NCI-H748 (cell line): ENCODE data around the gene OR10A2.
"Not testable (repeated sequence)": the region's sequence is repeated elsewhere in the genome, so short reads cannot be mapped to it uniquely, and the experiment has no call there.

Experiments
- DNase-seq: peaks from one replicate; lab custom pipeline; 2025; ENCODE audit not compliant: unreplicated experiment; lab: John Stamatoyannopoulos, UW

OR10A2 gene

DNA sequence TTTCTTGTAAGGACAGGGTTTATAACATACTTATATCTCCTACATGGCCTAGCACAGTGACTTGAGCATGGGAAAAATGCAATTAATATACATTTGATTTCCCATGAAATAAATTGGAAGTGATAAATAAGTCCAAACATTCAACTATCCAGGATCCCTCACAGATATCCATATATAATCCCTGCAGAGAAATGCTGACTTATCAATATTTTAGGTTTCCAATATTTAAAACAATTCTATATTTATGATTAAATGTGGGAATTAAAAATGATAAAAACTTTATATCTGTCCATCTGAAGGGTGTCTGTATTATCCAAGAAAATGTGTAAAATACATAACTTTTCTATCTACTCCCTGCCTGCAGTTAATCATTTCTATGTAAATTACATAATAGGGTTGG is 19.9 kb downstream of the OR10A2 start:
- no peak for DNase-seq

DNA sequence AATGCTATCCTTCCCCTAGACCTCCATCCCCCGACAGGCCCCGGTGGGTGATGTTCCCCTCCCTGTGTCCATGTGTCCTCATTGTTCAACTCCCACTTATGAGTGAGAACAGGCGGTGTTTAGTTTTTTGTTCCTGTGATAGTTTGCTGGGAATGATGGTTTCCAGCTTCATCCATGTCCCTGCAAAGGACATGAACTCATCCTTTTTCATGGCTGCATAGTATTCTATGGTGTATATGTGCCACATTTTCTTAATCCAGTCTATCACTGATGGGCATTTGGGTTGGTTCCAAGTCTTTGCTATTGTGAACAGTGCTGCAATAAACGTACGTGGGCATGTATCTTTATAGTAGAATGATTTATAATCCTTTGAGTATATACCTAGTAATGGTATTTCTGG is 24.9 kb downstream of the OR10A2 start:
- not testable (repeated sequence) for DNase-seq

DNA sequence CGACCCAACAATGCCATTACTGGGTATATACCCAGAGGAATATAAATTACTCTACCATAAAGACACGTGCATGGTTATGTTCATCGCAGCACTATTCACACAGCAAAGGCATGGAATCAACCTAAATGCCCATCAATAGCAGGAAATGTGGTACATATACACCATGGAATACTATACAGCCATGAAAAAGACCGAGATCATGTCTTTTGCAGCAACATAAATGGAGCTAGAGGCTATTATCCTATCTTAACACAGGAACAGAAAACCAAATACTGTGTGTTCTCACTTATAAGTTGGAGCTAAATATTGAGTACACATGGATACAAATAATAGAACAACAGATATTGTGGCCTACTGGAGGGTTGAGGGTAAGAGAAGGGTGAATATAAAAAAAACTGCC is 26.0 kb downstream of the OR10A2 start:
- DNase-seq, result no peak

DNA sequence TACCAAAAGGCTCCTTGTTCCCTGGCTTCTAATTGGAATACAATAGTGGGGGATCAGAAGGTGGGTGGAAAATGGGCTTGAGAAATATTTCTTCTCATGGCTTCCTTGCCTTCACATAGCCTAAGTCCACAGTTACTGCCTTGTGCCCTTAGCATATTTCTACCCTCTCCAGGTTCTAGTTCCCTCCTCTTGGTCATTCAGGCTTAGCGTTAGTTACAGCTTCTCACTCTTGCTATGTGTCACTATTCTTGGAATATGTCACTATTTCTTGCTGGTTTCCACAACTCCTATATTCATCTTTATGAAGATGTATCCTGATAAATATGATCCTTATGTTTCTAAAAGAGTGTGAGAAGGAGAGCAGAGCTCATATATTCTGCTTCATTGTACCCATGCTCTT is 27.0 kb downstream of the OR10A2 start:
- DNase-seq, result no peak

DNA sequence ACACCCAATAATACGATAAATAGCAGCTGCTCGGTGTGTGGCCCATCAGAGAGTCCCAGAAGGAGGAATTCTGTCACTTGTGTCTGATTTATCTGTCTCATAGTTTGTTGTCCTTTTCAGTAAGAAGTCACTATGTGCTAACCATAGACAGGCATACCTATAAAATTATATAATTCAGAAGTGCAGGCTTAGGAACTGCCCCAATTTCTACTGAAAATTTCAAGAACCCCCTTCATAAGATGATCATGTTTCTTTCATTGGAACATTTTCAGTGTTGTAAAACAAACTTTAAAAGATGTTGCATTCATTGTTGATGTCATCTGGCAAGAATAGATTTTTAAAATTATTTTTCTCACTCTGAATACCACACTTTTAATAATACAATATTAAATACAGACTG is 29.5 kb downstream of the OR10A2 start, which contains the start of gene OR2D2:
Gene OR2D2 (minus strand): TSS at position 101 of the 400 bp plus-strand sequence. CDS start 0 bp downstream, at position 101.
- no peak for DNase-seq

DNA sequence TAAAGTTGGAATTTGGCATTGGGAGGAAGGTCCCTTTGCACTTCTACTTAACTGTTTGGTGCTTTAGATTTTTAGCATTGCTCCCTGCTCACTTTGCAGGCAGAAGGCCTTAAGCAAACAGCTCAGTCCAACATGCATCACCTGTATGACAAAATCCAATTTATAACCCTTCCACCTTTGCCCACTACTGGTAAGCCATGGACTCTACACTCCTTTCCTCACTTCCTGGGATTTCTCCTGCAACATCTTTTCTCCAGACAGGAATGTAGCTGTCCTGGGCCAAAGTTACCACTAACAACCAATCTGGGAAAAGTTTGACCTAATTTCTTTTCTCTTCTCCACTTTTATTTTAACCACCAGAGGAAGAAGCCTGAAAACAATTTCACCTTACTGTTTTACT is 31.2 kb downstream of the OR10A2 start:
- no peak for DNase-seq

DNA sequence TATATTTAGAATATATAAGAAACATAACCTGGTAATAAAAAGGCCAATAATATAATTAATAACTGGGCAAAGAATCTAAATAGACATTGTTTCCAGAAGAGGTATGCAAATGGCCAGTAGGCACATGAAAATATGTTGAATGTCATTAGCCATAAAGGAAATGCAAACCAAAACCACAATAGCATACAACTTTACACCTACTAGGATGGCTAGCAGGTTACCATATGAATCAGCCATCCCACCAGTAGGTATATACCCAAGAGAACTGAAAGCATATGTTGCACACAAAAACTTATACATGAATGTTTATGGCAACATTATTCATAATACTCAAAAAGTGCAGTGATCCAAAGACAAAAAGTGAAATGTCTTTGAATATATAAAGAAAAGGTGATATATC is 32.2 kb downstream of the OR10A2 start:
- no peak for DNase-seq

DNA sequence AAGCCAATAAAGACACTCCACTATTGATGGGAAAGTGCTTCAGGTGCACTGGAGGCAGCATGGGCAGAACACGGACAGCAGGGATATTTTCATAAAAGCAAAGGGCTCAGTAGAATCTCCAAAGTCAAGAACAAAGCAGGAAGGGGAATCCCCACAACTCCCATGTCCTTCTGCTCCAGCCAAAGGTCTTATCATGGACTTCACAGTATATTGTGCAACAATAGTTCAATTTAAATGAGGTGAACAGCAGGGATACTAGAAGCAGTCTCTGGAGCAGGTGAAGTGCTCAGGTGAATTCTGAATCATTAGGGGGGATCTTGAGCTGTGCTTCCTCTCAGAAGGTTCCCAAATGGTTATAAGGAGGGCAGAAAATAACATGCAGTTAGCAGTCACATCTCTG is 36.1 kb downstream of the OR10A2 start:
- no peak for DNase-seq

DNA sequence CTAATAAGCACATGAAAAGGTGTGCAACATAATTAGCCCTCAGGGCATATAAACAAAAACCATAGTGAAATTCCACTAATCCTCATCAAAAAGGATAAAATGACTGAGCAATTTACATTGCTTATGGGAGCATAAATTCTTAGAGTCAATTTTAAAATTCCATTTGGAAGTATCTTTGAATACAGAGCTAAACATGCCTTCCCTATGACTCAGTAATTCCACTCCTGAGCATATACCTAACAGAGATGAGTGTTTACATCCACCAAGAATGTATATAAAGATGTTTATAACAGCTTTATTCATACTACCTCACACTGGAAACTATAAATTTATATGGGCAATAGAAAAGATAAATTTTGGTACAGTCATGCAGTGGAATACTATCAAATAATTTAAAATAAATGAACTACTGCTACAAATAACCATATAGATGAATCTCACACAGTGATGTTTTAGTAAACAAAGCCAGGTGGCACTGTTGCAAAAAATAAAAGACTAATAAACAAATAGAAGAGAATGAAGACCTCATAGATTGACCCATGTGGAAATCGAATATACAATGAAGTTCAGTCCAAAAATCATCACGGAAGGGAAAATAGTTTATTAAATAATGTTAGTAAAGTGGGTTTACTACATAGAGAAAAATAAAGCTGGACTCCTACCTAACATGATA is 37.6 kb downstream of the OR10A2 start:
- no peak for DNase-seq

DNA sequence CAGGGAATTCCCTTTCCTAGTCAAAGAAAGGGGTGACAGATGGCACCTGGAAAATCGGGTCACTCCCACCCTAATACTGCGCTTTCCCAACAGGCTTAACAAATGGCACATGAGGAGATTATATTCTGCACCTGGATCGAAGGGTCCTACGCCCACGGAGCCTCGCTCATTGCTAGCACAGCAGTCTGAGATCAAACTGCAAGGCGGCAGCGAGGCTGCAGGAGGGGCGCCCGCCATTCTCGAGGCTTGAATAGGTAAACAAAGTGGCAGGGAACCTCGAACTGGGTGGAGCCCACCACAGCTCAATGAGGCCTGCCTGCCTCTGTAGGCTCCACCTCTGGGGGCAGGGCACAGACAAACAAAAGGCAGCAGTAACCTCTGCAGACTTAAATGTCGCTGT is 41.9 kb downstream of the OR10A2 start:
- DNase-seq, result not testable (repeated sequence)

DNA sequence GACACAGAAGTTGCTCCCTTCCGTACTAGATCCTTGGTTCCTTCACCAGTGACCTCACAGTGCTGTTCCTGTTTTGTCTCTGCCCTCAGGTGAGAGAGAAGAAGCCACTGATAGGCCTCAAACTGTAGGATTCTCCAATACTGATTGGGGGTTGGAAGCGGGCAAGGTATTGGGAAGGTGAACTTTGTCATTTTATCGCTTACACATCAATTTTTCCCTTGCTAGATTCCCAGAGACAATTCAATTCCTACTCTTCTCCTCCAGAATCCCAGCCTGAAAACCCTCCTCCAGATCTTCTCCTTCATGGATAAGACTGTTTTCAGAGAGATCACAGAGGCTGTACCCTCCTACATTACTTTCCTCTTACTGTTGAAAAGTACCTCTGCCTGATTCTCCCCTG is 48.5 kb downstream of the OR10A2 start:
- DNase-seq, result no peak

DNA sequence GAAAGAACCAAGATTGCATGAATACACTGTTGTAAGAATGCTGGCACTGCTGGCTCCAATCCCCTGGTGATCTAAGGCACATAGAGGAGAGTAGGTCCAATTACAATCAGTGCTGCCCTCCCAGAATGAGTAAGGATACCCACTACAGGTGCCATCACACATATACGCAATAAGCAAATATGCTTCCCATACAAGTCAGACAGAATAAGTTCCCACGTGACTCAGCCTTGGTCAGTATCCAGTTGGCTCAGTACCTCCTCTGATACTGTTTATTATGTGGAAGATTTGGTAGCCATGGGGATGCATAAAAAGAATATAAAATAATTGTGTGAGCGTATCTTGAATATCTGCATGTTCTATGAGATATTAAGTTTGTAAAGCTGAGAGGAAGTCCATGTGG is 49.1 kb downstream of the OR10A2 start:
- DNase-seq, result no peak

DNA sequence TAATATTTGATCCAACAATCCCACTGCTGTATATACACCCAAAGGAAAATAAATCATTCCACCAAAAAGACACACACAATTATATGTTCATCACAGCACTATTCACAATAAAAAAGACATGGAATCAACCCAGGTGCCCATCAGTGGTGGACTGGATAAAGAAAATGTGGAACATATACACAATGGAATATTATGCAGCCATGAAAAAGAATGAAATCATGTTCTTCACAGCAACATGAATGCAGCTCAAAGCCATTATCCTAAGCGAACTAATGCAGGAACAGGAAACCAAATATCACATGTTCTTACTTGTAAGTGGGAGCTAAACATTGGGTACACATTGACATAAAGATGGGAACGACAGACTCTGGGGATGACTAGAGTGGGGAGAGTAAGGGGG is 56.8 kb downstream of the OR10A2 start:
- DNase-seq, result no peak

DNA sequence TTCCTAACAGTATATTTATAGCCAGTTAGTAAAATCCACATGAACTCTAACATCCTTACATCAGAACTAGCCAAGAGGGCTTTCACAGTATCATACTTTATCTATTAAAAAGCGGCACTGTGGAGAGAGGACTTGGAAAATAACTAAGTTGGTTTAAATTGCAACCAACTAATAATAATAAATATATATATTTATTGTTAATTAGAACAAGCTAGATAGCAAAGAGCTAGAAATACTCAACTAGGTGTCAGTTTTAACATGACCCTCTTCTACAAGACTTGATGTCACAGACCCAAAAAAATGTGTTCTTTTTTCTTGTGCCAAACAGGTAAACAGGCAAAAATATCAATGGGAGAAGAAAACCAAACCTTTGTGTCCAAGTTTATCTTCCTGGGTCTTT is 57.8 kb downstream of the OR10A2 start, which contains the start of gene OR2D3:
Gene OR2D3 (plus strand): TSS at position 301 of the 400 bp plus-strand sequence. CDS start 0 bp downstream, at position 301.
- no peak for DNase-seq
